ENCODE data around the gene SCPEP1.

SCPEP1 gene

DNA sequence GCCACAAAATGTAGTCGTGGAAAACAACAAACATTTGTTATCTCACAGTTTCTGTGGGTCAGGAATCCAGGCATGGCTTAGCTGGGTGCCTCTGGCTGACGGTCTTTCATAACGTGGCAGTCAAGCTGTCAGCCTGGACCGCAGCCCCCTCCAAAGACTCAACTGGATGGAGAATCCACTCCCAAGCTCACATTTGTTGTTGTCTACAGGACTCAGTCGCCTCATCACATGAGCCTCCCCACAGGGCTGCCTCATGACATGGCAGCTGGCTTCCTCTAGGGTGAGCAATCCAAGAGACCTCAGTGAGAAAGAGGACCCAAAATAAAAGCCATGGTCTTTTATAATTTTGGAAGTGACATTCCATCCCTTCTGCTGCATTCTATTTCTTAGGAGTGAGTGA lies 72.4 kb downstream of the SCPEP1 start:
- Histone ChIP-seq H3K79me2 (ENCODE audit: insufficient read depth, low read length) (no peaks in the 10 kb centered on the region), H3K27ac (ENCODE audit: low read depth, low read length) (no peak overlapping the region)

DNA sequence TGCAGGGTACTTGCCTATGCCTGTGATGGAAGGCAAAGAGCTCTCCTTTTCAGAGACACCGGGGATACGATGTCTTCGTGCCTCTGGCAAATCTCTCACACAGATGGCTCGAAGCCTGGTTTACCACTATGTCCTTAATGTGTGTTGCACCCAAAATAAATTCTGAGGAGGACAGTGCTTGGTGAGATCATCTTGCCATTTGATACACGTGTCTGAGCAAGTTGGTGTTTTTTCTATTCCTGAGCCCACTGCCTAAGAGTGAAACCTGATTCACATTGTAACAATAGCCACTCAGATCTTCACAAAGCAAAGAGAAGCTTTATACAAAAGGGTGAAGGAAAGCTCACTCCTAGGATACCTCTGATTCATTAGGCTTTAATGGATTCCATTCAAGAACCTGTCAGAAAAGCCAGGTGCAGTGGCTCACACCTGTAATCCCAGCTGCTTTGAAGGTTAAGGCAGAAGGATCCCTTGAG lies 74.0 kb downstream of the SCPEP1 start:
- Histone ChIP-seq H3K9me3 (ENCODE audit: insufficient read depth, low read length) (no peaks in the 10 kb centered on the region), H3F3A (ENCODE audit: insufficient read depth) (no peaks in the 10 kb centered on the region)
- no peak for TF ChIP-seq EZH2phosphoT487 (conservative IDR thresholded peaks at IDR 0.05; ENCODE audit: low read length)
- TF ChIP-seq, protein P1, sequence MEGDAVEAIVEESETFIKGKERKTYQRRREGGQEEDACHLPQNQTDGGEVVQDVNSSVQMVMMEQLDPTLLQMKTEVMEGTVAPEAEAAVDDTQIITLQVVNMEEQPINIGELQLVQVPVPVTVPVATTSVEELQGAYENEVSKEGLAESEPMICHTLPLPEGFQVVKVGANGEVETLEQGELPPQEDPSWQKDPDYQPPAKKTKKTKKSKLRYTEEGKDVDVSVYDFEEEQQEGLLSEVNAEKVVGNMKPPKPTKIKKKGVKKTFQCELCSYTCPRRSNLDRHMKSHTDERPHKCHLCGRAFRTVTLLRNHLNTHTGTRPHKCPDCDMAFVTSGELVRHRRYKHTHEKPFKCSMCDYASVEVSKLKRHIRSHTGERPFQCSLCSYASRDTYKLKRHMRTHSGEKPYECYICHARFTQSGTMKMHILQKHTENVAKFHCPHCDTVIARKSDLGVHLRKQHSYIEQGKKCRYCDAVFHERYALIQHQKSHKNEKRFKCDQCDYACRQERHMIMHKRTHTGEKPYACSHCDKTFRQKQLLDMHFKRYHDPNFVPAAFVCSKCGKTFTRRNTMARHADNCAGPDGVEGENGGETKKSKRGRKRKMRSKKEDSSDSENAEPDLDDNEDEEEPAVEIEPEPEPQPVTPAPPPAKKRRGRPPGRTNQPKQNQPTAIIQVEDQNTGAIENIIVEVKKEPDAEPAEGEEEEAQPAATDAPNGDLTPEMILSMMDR (IDR thresholded peaks at IDR 0.05; ENCODE audit: insufficient read depth, low read length, poor library complexity, severe bottlenecking) = no peak

More for the DNA sequence above, 72.4 kb downstream of the SCPEP1 start:
- Histone ChIP-seq H3K9me2 (replicated peaks; ENCODE audit: insufficient read depth, low read length) (no peaks in the 10 kb centered on the region), H3K27me3 (ENCODE audit: low read length) (no peaks in the 10 kb centered on the region), H3K4me3 (ENCODE audit: insufficient read depth, low read length, poor library complexity, severe bottlenecking) (no peak overlapping the region), H3K9ac (ENCODE audit: low read length) (no peak overlapping the region), H3F3A (ENCODE audit: insufficient read depth) (no peaks in the 10 kb centered on the region), H3K36me3 (ENCODE audit: low read length) (no peaks in the 10 kb centered on the region), H3K9me3 (ENCODE audit: insufficient read depth, low read length) (no peaks in the 10 kb centered on the region), H2AFZ (ENCODE audit: low read depth, low read length, severe bottlenecking) (no peak overlapping the region), H4K20me1 (ENCODE audit: low read depth, low read length) (no peaks in the 10 kb centered on the region), H3K4me2 (ENCODE audit: low read depth, low read length, poor library complexity, severe bottlenecking) (no peak overlapping the region)
- TF ChIP-seq, protein P1 (IDR thresholded peaks at IDR 0.05; ENCODE audit: insufficient read depth, low read length, poor library complexity, severe bottlenecking) = no peak
- no peak for TF ChIP-seq EZH2phosphoT487 (conservative IDR thresholded peaks at IDR 0.05; ENCODE audit: low read length)

More for the DNA sequence above, 74.0 kb downstream of the SCPEP1 start:
- Histone ChIP-seq H3K9me2 (replicated peaks; ENCODE audit: insufficient read depth, low read length) (no peaks in the 10 kb centered on the region), H4K20me1 (ENCODE audit: low read depth, low read length) (no peaks in the 10 kb centered on the region), H3K27me3 (ENCODE audit: low read length) (no peaks in the 10 kb centered on the region), H3K27ac (ENCODE audit: low read depth, low read length) (no peak overlapping the region), H3K9ac (ENCODE audit: low read length) (no peak overlapping the region), H3K4me2 (ENCODE audit: low read depth, low read length, poor library complexity, severe bottlenecking) (no peak overlapping the region), H2AFZ (ENCODE audit: low read depth, low read length, severe bottlenecking) (no peak overlapping the region), H3K36me3 (ENCODE audit: low read length) (no peaks in the 10 kb centered on the region), H3K4me3 (ENCODE audit: insufficient read depth, low read length, poor library complexity, severe bottlenecking) (no peak overlapping the region), H3K79me2 (ENCODE audit: insufficient read depth, low read length) (no peaks in the 10 kb centered on the region)

All from SU-DHL-6 (cell line).